GM19238 (cell line): ENCODE results near the gene ZMYND12.

Experiments used
- DNase-seq: peaks from one replicate; pipeline ENCODE4 v3.0.0; 2011; ENCODE audit warnings: low spot score; ENCODE audit not compliant: insufficient read length

The ZMYND12 gene

GRCh38 chr1:42442662-42443061 lies 13.2 kb downstream of the ZMYND12 start:
- no peak for DNase-seq

- no peak for DNase-seq
Measured at GRCh38 chr1:42439940-42440339, 15.9 kb downstream of the ZMYND12 start.

- no peak for DNase-seq
Measured at GRCh38 chr1:42434340-42434739, 21.5 kb downstream of the ZMYND12 start.

- DNase-seq: no peak
Measured at GRCh38 chr1:42433369-42433768, 22.5 kb downstream of the ZMYND12 start.

GRCh38 chr1:42432714-42433113 lies 23.1 kb downstream of the ZMYND12 start:
- DNase-seq: no peak

- DNase-seq: no peak
Measured at GRCh38 chr1:42431514-42431913, 24.3 kb downstream of the ZMYND12 start.

GRCh38 chr1:42430286-42431135 lies 25.3 kb downstream of the ZMYND12 start:
- DNase-seq: no peak

GRCh38 chr1:42429603-42430002 lies 26.2 kb downstream of the ZMYND12 start:
- no peak for DNase-seq

- no peak for DNase-seq
Measured at GRCh38 chr1:42427240-42427639, 28.6 kb downstream of the ZMYND12 start.

GRCh38 chr1:42424201-42424600 lies 31.6 kb downstream of the ZMYND12 start:
- DNase-seq: no peak

GRCh38 chr1:42423681-42424080 lies 32.1 kb downstream of the ZMYND12 start:
- DNase-seq: no peak

- no peak for DNase-seq
Measured at GRCh38 chr1:42422737-42423136, 33.1 kb downstream of the ZMYND12 start.

- no peak for DNase-seq
Measured at GRCh38 chr1:42420911-42421585, 34.8 kb downstream of the ZMYND12 start.

- no peak for DNase-seq
Measured at GRCh38 chr1:42420121-42420520, 35.7 kb downstream of the ZMYND12 start.

GRCh38 chr1:42419126-42419821 lies 36.5 kb downstream of the ZMYND12 start:
- no peak for DNase-seq

- DNase-seq: no peak
Measured at GRCh38 chr1:42418516-42418915, 37.3 kb downstream of the ZMYND12 start.

- no peak for DNase-seq
Measured at GRCh38 chr1:42417166-42417565, 38.7 kb downstream of the ZMYND12 start.

- DNase-seq: no peak
Measured at GRCh38 chr1:42414551-42415496, 41.0 kb downstream of the ZMYND12 start.

GRCh38 chr1:42403880-42404400 lies 51.9 kb downstream of the ZMYND12 start:
- no peak for DNase-seq

- DNase-seq: no peak
Measured at GRCh38 chr1:42399315-42400100, 56.3 kb downstream of the ZMYND12 start.
